OCI-LY1 (cell line): ENCODE results near the gene AFM.
"Not testable (repeated sequence)": the region's sequence is repeated elsewhere in the genome, so short reads cannot be mapped to it uniquely, and the experiment has no call there.

Source experiments
- H2AFZ ChIP-seq: fragments of 200-600 bp; sonication (generic), shearing (Covaris generic); 2 replicates; pipeline ENCODE4 v1.6.0; 2014; ENCODE audit warnings: antibody characterized with exemption, mild to moderate bottlenecking, low read length
- H3F3A ChIP-seq: fragments of 200-600 bp; sonication (generic), shearing (Covaris generic); 2 replicates; pipeline ENCODE4 v1.6.0; 2014; ENCODE audit warnings: mild to moderate bottlenecking, antibody characterized with exemption, low read length, moderate library complexity; ENCODE audit not compliant: insufficient read depth
- H3K27ac ChIP-seq: fragments of 200-600 bp; sonication (generic); 2 replicates; pipeline ENCODE4 v1.5.1; 2014; ENCODE audit warnings: low read length, mixed run types, mild to moderate bottlenecking, low read depth; ENCODE audit not compliant: poor library complexity, severe bottlenecking
- H3K27me3 ChIP-seq: fragments of 200-600 bp; sonication (generic); 2 replicates; pipeline ENCODE4 v1.6.0; 2014; ENCODE audit warnings: antibody characterized with exemption, mild to moderate bottlenecking, low read length, moderate library complexity; ENCODE audit not compliant: insufficient read depth
- H3K36me3 ChIP-seq: fragments of 200-600 bp; sonication (generic); 2 replicates; pipeline ENCODE4 v1.6.1; 2014; ENCODE audit warnings: mild to moderate bottlenecking, antibody characterized with exemption, low read length, moderate library complexity, mixed read lengths; ENCODE audit not compliant: insufficient read depth
- H3K4me1 ChIP-seq: fragments of 200-600 bp; sonication (generic); 2 replicates; pipeline ENCODE4 v1.5.1; 2014; ENCODE audit warnings: mild to moderate bottlenecking, low read length, moderate library complexity; ENCODE audit not compliant: insufficient read depth, severe bottlenecking
- H3K4me2 ChIP-seq: fragments of 200-600 bp; sonication (generic), shearing (Covaris generic); 2 replicates; pipeline ENCODE4 v1.6.1; 2014; ENCODE audit warnings: low read length
- H3K4me3 ChIP-seq: fragments of 200-600 bp; sonication (generic); 2 replicates; pipeline ENCODE4 v1.5.1; 2014; ENCODE audit warnings: low read length, low read depth, mild to moderate bottlenecking, mixed read lengths; ENCODE audit not compliant: poor library complexity, severe bottlenecking
- H3K79me2 ChIP-seq: fragments of 200-600 bp; shearing (Covaris generic); 2 replicates; pipeline ENCODE4 v1.6.1; 2016; ENCODE audit warnings: mixed run types, low read length, mixed read lengths; ENCODE audit not compliant: insufficient read depth
- H3K9ac ChIP-seq: fragments of 200-600 bp; sonication (generic), shearing (Covaris generic); 2 replicates; pipeline ENCODE4 v1.6.1; 2014; ENCODE audit warnings: mild to moderate bottlenecking, low read length, mixed read lengths
- H3K9me2 ChIP-seq: fragments of 200-600 bp; sonication (generic), shearing (Covaris generic); 2 replicates; pipeline ENCODE4 v1.6.1; 2014; ENCODE audit warnings: low read depth, mild to moderate bottlenecking, low read length, mixed read lengths
- H3K9me3 ChIP-seq: fragments of 200-600 bp; shearing (Covaris generic); 2 replicates; pipeline ENCODE4 v1.6.1; 2014; ENCODE audit warnings: low read length, mixed read lengths
- H4K20me1 ChIP-seq: fragments of 200-600 bp; sonication (generic), shearing (Covaris generic); 2 replicates; pipeline ENCODE4 v1.6.0; 2016; ENCODE audit warnings: mild to moderate bottlenecking, low read length; ENCODE audit not compliant: insufficient read depth
- EZH2 ChIP-seq: fragments of 200-600 bp; sonication (generic), shearing (Covaris generic); IDR thresholded peaks from 2 replicates; pipeline ENCODE4 v1.8.0; 2017; ENCODE audit warnings: borderline replicate concordance, mixed run types, mild to moderate bottlenecking, antibody characterized with exemption, low read length, moderate library complexity, mixed read lengths
- TF ChIP-seq, protein P1 (sequence below): fragments of 200-600 bp; sonication (generic), shearing (Covaris generic); IDR thresholded peaks from 2 replicates; pipeline ENCODE4 v1.5.1; 2017; ENCODE audit warnings: mild to moderate bottlenecking, antibody characterized with exemption, low read length, moderate library complexity, mixed read lengths

AFM gene

GRCh38 chr4:73540826-73541225, 59.3 kb downstream of the AFM start:
- H3K9me2 ChIP-seq = no peaks in the 10 kb centered on the region
- H4K20me1 ChIP-seq = no peaks in the 10 kb centered on the region
- no peaks in the 10 kb centered on the region for H3K9me3 ChIP-seq
- H3K27me3 ChIP-seq = no peaks in the 10 kb centered on the region
- H3K27ac ChIP-seq = no peak overlapping the region
- H3K79me2 ChIP-seq = no peaks in the 10 kb centered on the region
- no peaks in the 10 kb centered on the region for H3K36me3 ChIP-seq
- H3K4me3 ChIP-seq = no peak overlapping the region
- H2AFZ ChIP-seq = no peak overlapping the region
- H3F3A ChIP-seq = no peaks in the 10 kb centered on the region
- no peak overlapping the region for H3K4me2 ChIP-seq
- TF ChIP-seq, protein P1, sequence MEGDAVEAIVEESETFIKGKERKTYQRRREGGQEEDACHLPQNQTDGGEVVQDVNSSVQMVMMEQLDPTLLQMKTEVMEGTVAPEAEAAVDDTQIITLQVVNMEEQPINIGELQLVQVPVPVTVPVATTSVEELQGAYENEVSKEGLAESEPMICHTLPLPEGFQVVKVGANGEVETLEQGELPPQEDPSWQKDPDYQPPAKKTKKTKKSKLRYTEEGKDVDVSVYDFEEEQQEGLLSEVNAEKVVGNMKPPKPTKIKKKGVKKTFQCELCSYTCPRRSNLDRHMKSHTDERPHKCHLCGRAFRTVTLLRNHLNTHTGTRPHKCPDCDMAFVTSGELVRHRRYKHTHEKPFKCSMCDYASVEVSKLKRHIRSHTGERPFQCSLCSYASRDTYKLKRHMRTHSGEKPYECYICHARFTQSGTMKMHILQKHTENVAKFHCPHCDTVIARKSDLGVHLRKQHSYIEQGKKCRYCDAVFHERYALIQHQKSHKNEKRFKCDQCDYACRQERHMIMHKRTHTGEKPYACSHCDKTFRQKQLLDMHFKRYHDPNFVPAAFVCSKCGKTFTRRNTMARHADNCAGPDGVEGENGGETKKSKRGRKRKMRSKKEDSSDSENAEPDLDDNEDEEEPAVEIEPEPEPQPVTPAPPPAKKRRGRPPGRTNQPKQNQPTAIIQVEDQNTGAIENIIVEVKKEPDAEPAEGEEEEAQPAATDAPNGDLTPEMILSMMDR = no peak
- TF ChIP-seq EZH2 = no peak
- H3K9ac ChIP-seq = no peak overlapping the region
- no peaks in the 10 kb centered on the region for H3K4me1 ChIP-seq

DNA sequence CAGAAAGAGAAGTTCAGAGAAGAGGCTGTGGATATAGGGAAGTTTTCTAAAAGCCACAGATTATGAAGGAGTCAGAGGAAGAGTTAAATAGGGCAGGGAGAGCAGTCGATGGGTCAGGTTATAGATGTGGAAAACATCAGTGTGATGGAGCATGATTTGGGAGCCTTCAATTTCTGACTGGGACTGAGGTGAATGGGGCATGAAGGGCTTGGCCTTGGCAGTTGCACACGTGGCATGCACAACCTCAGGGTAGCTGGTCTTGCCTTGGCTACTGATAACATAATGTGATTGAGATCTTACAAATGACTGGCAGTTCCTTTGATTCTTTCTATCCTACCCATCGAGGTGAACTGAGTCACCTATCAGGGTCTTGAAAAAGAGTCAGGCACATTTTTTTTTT, 59.7 kb downstream of the AFM start:
- no peaks in the 10 kb centered on the region for H3K4me1 ChIP-seq
- H3F3A ChIP-seq = no peaks in the 10 kb centered on the region
- no peaks in the 10 kb centered on the region for H3K79me2 ChIP-seq
- no peak overlapping the region for H3K4me2 ChIP-seq
- no peaks in the 10 kb centered on the region for H4K20me1 ChIP-seq
- H2AFZ ChIP-seq = no peak overlapping the region
- no peak overlapping the region for H3K27ac ChIP-seq
- no peaks in the 10 kb centered on the region for H3K9me2 ChIP-seq
- no peak overlapping the region for H3K9ac ChIP-seq
- TF ChIP-seq EZH2 = no peak
- TF ChIP-seq, protein P1 = no peak
- no peaks in the 10 kb centered on the region for H3K27me3 ChIP-seq
- no peak overlapping the region for H3K4me3 ChIP-seq
- no peaks in the 10 kb centered on the region for H3K36me3 ChIP-seq
- H3K9me3 ChIP-seq = no peaks in the 10 kb centered on the region

DNA sequence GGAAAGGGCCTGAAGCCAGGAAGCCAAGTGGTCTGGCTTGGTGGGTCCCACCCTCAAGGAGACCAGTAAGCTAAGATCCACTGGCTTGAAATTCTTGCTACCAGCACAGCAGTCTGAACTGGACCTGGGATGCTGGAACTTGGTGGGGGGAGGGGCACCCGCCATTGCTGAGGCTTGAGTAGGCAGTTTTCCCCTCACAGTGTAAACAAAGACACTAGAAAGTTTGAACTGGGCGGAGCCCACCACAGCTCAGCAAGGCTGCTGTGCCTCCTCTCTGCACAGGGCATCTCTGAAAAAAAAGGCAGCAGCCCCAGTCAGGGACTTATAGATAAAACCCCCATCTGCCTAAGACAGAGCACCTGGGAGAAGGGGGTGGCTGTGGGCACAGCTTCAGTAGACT, 63.1 kb downstream of the AFM start:
- Histone ChIP-seq H2AFZ (no peak overlapping the region), H3K4me3 (no peak overlapping the region), H3K9me3 (no peaks in the 10 kb centered on the region), H3K4me1 (no peaks in the 10 kb centered on the region), H3K27me3 (no peaks in the 10 kb centered on the region), H3K79me2 (no peaks in the 10 kb centered on the region), H3F3A (no peaks in the 10 kb centered on the region), H3K27ac (no peak overlapping the region), H3K9ac (no peak overlapping the region), H4K20me1 (no peaks in the 10 kb centered on the region), H3K9me2 (no peaks in the 10 kb centered on the region), H3K4me2 (no peak overlapping the region), H3K36me3 (no peaks in the 10 kb centered on the region)
- TF ChIP-seq, protein P1 = no peak
- no peak for TF ChIP-seq EZH2

DNA sequence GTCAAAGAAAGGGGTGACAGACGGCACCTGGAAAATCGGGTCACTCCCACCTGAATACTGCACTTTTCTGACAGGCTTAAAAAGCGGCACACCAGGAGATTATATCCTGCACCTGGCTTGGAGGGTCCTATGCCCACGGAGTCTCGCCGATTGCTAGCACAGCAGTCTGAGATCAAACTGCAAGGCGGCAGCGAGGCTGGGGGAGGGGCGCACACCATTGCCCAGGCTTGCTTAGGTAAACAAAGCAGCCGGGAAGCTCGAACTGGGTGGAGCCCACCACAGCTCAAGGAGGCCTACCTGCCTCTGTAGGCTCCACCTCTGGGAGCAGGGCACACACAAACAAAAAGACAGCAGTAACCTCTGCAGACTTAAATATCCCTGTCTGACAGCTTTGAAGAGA, 69.3 kb downstream of the AFM start:
- H3K9me3 ChIP-seq, H3K4me2 ChIP-seq, H3K9ac ChIP-seq, H3K9me2 ChIP-seq, H3K4me1 ChIP-seq, H3F3A ChIP-seq, H3K79me2 ChIP-seq, H4K20me1 ChIP-seq, H3K4me3 ChIP-seq, H3K27ac ChIP-seq, H3K36me3 ChIP-seq, H3K27me3 ChIP-seq, H2AFZ ChIP-seq: not testable (repeated sequence)
